GM10266 (cell line): ENCODE results near the gene KYAT1.
A peak's percentile ranks its signal among the peaks of the same experiment; 100 is the strongest.
"Not testable (repeated sequence)": the region's sequence is repeated elsewhere in the genome, so short reads cannot be mapped to it uniquely, and the experiment has no call there.

ENCODE experiments used
- DNase-seq: peaks from one replicate; pipeline ENCODE4 v3.0.0; 2012; ENCODE audit errors: extremely low spot score
- CTCF ChIP-seq: IDR thresholded peaks from 2 replicates; pipeline ENCODE4 v1.5.1; 2012; ENCODE audit warnings: mild to moderate bottlenecking, low read depth; ENCODE audit not compliant: control insufficient read depth, insufficient read depth; ENCODE audit errors: missing control alignments

Gene KYAT1

GRCh38 chr9:128885376-128885775, 3.6 kb upstream of the KYAT1 start:
- TF ChIP-seq CTCF: no peak
- peak; percentile 2 for DNase-seq

- DNase-seq: no peak
- no peak for TF ChIP-seq CTCF
These were observed 2.4 kb upstream of the KYAT1 start for GRCh38 chr9:128884164-128884563.

- TF ChIP-seq CTCF: no peak
- DNase-seq: peak; percentile 49
These were observed 1.2 kb upstream of the KYAT1 start for GRCh38 chr9:128882677-128883603.

- TF ChIP-seq CTCF: no peak
- no peak for DNase-seq
These were observed 3.9 kb downstream of the KYAT1 start for GRCh38 chr9:128877852-128878251.

GRCh38 chr9:128870941-128871265, 10.8 kb downstream of the KYAT1 start:
- not testable (repeated sequence) for DNase-seq

- TF ChIP-seq CTCF: no peak
- no peak for DNase-seq
These were observed 11.4 kb downstream of the KYAT1 start for GRCh38 chr9:128870128-128870940.

- peak; percentile 97 for TF ChIP-seq CTCF
- DNase-seq: peak; percentile 80
These were observed 18.1 kb downstream of the KYAT1 start for GRCh38 chr9:128863647-128864046.
